Umbilical cord (tissue), 2 donors: ENCODE results near the gene CNMD. TPM values are rescaled to one million over a fixed set of nuclear protein-coding genes. Genes with fewer than 3 reads are reported as not detected.

Experiments
- DNase-seq: peaks from one replicate; pipeline ENCODE4 v3.0.0-alpha.2; 2015; ENCODE audit warnings: low spot score
- total RNA-seq: library from RNA; depleted of rRNA; stranded (reverse); fragments of >200 nt; gene quantifications from one replicate; pipeline ENCODE4 v1.2.3, GENCODE V29; 2014; ENCODE audit warnings: low replicate concordance; ENCODE audit not compliant: insufficient read depth

Gene CNMD
- not detected for total RNA-seq

GRCh38 chr13:52739468-52740071 lies at the start of gene CNMD:
Gene CNMD (minus strand): TSS chr13:52739820. CDS start chr13:52739701, 119 bp downstream.
- no peak for DNase-seq

GRCh38 chr13:52788011-52788410 lies 48.4 kb upstream of the CNMD start:
- DNase-seq, result no peak

- no peak for DNase-seq
Measured at GRCh38 chr13:52787235-52787634, 47.6 kb upstream of the CNMD start.

DNA sequence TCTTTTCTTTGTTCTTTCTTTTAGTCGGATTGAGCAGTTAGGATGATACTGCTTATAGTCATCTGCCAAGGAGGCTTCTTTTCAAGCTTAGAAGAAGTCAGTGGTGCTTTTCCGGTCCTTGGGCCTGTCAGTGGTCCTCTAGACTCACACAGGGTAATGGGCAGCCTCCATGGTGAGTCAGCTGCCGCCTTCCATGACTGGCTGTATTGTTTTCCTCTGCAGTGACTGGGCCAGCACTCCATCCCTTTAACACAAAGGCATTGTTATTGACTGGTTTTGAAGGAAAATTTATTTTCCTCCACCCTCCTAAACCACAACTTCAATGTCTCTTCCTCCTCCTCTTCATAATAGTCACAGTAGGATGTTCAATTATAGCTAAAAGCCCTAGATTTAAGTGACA lies 47.1 kb upstream of the CNMD start:
- DNase-seq, result no peak

DNA sequence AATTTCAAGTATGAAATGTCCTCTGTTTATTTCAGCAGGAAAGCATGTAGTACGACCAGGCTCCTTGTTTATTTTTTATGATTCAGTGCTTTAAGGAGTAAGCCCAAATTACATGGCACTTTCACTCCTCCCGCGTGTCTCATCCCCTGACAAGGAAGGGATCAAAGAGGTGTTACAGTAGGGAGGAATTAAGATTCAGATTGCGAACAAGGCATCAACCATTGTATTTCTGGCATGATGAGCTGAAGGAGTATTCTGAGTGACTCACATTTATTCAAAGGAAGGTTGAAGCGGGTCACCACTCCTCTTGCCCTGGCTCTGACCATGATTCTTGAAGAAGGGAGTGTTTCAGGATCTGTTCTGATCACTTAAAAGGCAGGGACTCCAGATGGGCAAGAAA lies 46.1 kb upstream of the CNMD start:
- no peak for DNase-seq

DNA sequence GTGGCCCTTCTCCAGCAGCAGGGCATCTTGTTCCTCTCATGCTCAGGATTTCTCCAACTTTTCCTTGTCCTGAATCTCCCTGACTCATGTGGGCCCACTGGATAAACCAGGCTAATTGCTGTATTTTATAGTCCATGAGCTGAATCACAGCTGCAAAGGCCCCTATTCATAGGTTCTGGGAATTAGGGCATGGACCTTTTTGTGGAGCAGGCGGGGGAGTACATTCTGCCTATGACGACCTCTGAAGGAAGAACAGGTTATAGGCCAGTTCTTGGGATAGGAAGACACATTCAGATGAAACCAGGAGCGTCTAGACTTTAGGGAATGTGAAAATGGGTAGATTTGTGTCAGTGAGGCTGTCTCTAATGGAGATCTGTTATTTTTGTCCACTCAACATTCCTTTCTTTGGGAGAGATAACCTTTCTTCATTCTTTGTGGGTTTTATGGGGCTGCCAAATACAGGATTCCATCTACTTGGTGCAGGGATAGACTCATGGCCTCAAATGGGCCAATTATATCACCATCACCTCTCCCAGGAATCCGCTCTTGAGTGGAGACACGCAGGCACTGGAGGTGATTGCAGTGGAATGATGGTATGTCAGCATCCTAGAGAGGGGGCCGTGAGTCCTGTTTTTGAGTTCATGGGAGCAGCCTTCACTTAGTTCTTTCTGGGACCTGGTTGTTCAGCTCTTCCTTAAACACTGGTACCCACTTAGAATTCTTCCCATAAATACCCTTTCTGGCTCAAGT lies 45.1 kb upstream of the CNMD start:
- DNase-seq, result no peak

DNA sequence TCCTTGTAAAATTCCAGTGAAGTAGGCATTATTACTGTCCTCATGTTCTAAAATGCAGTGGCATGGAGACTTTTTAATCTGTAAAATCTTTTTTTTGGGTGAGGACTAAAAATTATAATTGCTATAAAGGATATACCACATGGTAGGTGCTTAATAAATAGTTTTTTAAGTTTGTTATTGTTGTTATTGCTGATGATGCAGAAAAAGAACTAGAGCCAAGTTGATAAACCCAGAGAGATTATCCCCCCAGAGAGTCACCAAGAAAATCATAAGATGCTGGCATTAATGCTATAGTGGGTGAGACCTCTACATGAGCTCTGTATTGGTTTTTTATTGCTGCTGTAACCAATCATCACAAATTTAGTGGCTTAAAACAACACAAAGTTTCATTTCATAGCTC lies 44.3 kb upstream of the CNMD start:
- no peak for DNase-seq

- DNase-seq, result no peak
Measured at GRCh38 chr13:52782471-52783448, 43.1 kb upstream of the CNMD start.

DNA sequence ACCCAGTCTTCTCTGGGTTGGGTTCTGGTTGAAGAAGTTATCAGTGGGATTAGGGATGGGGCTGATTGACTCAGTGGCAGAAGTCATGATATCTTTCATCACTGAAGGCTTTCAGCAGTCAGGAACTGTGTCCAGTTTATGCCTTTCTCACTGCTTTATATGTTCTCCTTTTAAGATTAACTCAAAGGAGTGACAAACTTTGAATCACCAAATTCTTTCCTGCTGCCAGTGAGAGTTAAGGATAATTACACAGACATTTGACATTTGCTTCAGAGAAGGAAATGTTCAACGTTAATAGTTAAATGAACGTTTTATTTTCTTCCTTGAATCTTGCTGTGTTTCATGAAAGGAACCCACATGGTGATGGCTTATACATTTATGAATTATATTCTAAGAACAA lies 41.0 kb upstream of the CNMD start:
- no peak for DNase-seq

DNA sequence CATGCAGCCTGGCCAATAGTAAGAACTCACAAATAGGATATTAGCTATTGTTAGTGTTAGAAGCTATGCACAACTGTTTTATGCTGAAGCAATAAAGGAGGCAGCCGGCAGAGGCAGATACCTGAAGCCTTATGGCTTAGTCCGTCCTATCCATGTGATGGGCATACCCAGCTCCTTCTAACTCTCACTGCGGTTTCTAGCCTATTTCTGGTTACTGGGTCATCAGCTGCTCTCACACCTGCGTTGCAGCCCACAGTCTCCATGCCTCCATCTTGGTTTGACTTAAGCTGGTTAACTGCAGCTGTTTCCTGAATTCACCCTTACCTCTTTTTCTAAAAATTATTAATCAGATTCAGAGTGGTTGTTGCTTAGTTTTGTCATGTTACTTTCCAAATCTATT lies 40.5 kb upstream of the CNMD start:
- DNase-seq, result no peak

DNA sequence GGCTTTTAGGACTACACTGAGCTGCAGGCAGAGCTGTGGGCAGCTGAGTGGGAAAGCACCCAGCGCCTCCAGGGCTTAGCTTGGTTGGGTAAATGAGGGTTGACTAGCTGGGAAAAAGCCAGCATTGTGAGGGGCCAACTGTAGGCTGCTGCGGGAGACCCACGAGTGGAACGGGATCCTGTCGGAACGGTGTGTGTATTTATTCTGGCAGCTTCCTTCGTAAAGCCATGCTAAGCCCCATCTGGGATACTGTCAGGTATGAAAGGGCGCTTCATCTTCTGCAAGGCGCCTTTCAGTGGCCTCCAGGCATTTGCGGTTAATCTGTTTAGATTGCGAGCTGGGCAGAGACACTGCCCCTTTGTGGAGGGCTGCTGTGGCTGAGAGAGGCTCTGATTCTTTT lies 39.5 kb upstream of the CNMD start:
- DNase-seq, result no peak

DNA sequence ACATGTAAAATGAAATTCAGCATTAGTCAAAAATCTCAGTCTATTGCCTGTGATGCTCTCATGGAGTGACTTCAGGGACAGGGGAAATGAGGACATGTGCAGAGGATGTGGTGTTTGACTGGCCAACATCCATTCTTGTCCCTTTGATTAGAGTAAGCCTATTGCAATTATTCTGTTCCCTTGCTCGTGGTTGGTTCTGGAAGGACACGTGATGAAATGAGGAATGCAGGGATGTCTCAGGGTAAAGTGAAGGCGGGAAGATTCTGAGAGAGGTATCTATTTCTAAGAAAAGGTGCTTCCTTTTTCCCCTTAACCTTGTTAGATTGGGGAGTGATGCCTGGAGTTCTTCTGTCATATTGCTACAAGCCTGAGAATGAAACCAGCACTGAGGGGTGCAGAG lies 37.1 kb upstream of the CNMD start:
- no peak for DNase-seq

DNA sequence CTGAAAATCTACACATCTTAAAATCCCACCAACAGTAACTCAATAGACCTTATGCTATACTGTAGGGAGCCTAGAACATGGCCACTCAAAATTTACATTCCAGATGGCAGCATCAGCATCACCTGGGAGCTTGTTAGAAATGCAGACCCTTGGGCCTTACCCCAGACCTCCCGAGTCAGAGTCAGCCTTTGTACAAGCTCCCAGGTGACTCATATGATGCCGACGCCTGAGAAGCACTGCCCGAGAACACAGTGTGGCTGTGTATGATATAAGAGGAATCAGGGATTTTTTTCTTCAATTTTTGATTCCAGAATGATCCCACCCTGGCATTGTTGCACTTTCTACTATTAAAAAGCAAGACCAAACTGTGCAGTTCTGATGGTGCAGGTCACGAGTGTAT lies 35.9 kb upstream of the CNMD start:
- no peak for DNase-seq

- DNase-seq, result no peak
Measured at GRCh38 chr13:52767949-52768516, 28.4 kb upstream of the CNMD start.

DNA sequence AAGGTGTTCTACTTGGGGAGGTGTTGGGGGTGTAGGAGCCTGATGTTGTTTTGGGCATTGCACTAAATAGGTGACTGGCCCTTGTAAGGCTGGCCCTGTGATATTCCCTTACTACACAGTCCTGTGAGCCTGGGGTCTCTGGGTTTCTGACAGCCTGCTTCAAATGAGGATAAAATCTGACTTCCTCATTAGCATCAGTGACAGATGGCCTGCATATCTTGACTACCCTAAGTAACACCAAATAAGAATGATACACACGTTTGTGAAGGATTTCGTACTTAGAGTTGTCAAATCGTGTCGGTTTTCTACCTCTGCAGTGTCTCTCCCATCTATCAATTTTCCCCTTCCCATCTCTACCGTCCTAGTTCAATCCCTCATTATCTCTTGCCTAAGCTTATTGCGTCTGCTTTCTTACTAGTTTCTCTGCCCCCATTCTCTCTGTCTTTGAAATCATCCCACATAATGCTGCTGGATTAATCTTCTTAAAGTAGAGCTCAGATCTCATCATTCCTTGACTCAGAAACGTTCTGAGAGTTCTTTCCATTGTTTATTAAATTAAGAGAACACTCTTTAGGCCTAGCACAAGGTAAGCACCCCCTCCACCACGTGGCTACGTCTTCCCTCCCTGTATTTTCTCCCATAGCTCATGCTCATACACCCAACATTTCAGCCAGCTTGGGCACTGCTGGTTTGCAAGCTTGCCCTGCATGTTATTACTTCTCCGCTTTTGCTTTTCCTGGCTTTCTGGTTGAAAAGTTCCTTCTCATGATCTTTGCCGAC lies 26.2 kb upstream of the CNMD start:
- DNase-seq, result no peak

GRCh38 chr13:52760077-52760476 lies 20.5 kb upstream of the CNMD start:
- no peak for DNase-seq

- no peak for DNase-seq
Measured at GRCh38 chr13:52758114-52758513, 18.5 kb upstream of the CNMD start.

- no peak for DNase-seq
Measured at GRCh38 chr13:52751196-52751595, 11.6 kb upstream of the CNMD start.

DNA sequence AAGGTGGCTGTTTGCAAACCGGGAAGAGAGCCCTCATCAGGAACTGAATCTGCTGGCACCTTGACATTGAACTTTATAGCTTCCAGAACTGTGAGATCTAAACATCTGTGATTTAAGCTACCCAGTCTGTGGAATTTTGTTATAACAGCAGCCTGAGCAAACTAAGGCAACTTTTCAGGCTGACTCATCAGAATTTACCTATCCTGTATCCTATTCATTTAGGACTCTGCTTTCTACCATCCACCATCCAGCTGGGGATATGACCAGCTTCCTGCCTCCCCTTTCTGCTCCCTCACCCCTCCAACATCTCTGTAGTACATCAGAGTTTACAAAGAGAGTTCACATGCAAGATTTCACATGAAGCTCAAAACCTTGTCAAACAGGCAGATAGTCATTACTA lies 11.1 kb upstream of the CNMD start:
- no peak for DNase-seq

DNA sequence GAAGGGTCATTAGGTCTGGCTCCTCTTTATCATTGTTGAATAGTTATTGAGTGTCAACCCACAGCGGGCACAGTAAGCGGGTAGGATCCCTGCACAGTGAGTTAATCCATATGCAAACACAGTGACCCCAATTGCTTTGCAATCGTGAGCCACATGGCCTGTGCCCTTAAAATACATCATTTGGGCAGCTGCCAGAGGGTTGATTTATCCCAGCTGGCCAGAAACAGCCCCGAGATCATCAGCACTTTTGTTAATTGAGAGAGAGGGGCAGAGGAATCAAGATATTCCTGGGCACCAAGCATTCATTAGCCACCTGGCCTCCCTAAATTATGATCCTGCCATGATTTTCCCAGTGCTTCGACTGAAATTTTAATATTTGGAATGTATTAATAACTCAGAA lies 9.8 kb upstream of the CNMD start:
- DNase-seq, result no peak

DNA sequence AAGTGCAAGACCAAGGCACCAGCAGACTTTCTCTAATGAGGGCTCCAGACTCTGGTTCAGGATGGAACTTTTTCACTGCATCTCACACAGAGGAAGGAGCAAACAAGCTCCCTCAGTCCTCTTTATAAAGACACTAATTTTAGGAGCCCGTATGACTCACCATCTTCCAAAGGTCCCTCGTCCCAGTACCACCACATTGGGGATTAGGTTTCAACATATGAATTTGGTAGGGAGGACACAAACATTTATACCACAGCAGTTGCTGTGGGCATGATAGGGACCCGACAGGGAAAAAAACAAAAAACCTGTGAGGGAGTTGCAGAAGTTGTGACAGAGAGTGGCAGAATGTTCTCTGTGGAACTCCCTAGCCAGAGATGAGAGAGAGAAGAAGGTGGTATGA lies 6.5 kb upstream of the CNMD start:
- no peak for DNase-seq
